Measurements from ENCODE around the gene ST6GALNAC5.

The ST6GALNAC5 gene

DNA sequence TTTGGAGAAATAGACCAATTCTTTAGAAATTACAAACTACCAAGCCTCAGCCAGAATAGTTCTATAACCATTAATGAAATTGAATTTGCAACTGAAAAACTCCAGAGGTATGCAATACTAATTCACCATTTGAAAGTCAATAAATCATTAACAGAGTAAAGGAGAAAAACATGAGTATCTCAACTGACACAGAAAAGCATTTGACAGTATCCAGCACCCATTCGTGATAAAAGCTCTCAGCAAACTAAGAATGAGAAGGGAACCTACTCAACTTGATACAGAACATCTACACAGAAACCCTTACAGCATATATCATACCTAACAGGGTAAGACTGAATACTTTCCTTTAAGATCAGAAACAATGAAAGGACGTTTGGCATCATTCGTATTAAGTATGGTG, 54.3 kb downstream of the ST6GALNAC5 start:
- no peak overlapping the region for H3K27ac ChIP-seq (ENCODE audit: low read depth, low read length)
- no peak overlapping the region for H2BK5ac ChIP-seq (ENCODE audit: low read depth, low read length, poor library complexity)
- H3K27me3 ChIP-seq (ENCODE audit: insufficient read depth, low read length) = no peaks in the 10 kb centered on the region
- no peak overlapping the region for H2BK12ac ChIP-seq (ENCODE audit: low read length)
- H3K14ac ChIP-seq (ENCODE audit: low read length) = no peak overlapping the region
- WGBS (ENCODE audit: extremely low coverage, insufficient coverage, insufficient read length) = no CpG with 5 or more reads among the region's 3 CpGs
- DNase-seq = no peak
- H3K4me1 ChIP-seq (ENCODE audit: control insufficient read depth in 1 of 2, insufficient read depth in 2 of 2, low read length in 2 of 2) = no peaks in the 10 kb centered on the region
- H3K4me2 ChIP-seq (ENCODE audit: low read length) = no peak overlapping the region
- no peak overlapping the region for H4K8ac ChIP-seq (ENCODE audit: low read depth, low read length)
- H2AK5ac ChIP-seq (ENCODE audit: low read length) = no peak overlapping the region
- H3K36me3 ChIP-seq (ENCODE audit: control insufficient read depth in 1 of 2, insufficient read depth in 2 of 2, low read length in 2 of 2) = no peaks in the 10 kb centered on the region
- no peak overlapping the region for H3K4me3 ChIP-seq (ENCODE audit: low read depth, low read length)
- H2BK120ac ChIP-seq (ENCODE audit: insufficient read depth, low read length, poor library complexity) = no peak overlapping the region
- peaks cover 2% of the 10 kb centered on the region for H3K9me3 ChIP-seq (ENCODE audit: insufficient read depth, low read depth, low read length)
- H3K4ac ChIP-seq (ENCODE audit: low read depth, low read length) = no peak overlapping the region
- H3K9ac ChIP-seq (ENCODE audit: low read length) = no peak overlapping the region
- no peak overlapping the region for H3K18ac ChIP-seq (ENCODE audit: low read length)
- no peaks in the 10 kb centered on the region for H3K79me2 ChIP-seq (ENCODE audit: control insufficient read depth, insufficient read depth, low read length, poor library complexity)
- H2AFZ ChIP-seq (ENCODE audit: insufficient read depth, low read length, poor library complexity) = no peak overlapping the region
- no peak overlapping the region for H4K91ac ChIP-seq (ENCODE audit: low read depth, low read length)
- no peaks in the 10 kb centered on the region for H3K79me1 ChIP-seq (ENCODE audit: low read length)
- H4K12ac ChIP-seq (ENCODE audit: low read depth, low read length) = no peak overlapping the region
- no peak overlapping the region for H3K23ac ChIP-seq (ENCODE audit: low read length)

DNA sequence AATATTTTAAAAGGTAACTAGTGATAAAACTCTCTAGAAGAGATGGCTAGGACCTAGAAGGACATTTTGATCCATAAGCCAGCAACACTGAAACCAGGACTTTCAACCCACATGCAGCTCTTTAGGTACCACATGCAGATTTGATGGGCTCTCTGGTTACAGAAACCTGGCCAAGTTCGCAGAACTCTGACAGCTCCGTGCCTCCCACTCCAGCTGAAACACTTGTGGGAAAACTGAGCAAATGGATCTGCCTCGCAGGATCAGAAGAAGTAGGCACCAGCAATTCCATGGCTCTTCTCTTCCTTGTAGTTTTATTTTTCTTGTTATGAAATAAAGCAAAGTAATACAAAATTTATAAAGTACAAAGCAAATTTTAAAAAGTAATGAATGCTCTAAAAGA, 58.5 kb downstream of the ST6GALNAC5 start:
- no peaks in the 10 kb centered on the region for H3K27me3 ChIP-seq (ENCODE audit: insufficient read depth, low read length)
- WGBS (ENCODE audit: extremely low coverage, insufficient coverage, insufficient read length) = no CpG with 5 or more reads among the region's 3 CpGs
- H4K8ac ChIP-seq (ENCODE audit: low read depth, low read length) = no peak overlapping the region
- H3K18ac ChIP-seq (ENCODE audit: low read length) = no peak overlapping the region
- no peak overlapping the region for H3K9ac ChIP-seq (ENCODE audit: low read length)
- H2BK5ac ChIP-seq (ENCODE audit: low read depth, low read length, poor library complexity) = no peak overlapping the region
- no peak overlapping the region for H3K23ac ChIP-seq (ENCODE audit: low read length)
- H2AK5ac ChIP-seq (ENCODE audit: low read length) = no peak overlapping the region
- H2BK12ac ChIP-seq (ENCODE audit: low read length) = no peak overlapping the region
- no peak overlapping the region for H2AFZ ChIP-seq (ENCODE audit: insufficient read depth, low read length, poor library complexity)
- no peak overlapping the region for H3K4me2 ChIP-seq (ENCODE audit: low read length)
- H3K4me3 ChIP-seq (ENCODE audit: low read depth, low read length) = no peak overlapping the region
- H4K12ac ChIP-seq (ENCODE audit: low read depth, low read length) = no peak overlapping the region
- no peak overlapping the region for H4K91ac ChIP-seq (ENCODE audit: low read depth, low read length)
- DNase-seq = no peak
- H3K27ac ChIP-seq (ENCODE audit: low read depth, low read length) = no peak overlapping the region
- no peak overlapping the region for H2BK120ac ChIP-seq (ENCODE audit: insufficient read depth, low read length, poor library complexity)
- H3K4ac ChIP-seq (ENCODE audit: low read depth, low read length) = no peak overlapping the region
- no peak overlapping the region for H3K14ac ChIP-seq (ENCODE audit: low read length)
- peaks cover 0 to 1% of the 10 kb centered on the region in 2 experiments for H3K36me3 ChIP-seq (ENCODE audit: control insufficient read depth in 1 of 2, insufficient read depth in 2 of 2, low read length in 2 of 2)
- H3K4me1 ChIP-seq (ENCODE audit: control insufficient read depth in 1 of 2, insufficient read depth in 2 of 2, low read length in 2 of 2) = no peaks in the 10 kb centered on the region
- H3K9me3 ChIP-seq (ENCODE audit: insufficient read depth, low read depth, low read length) = no peaks in the 10 kb centered on the region
- no peaks in the 10 kb centered on the region for H3K79me2 ChIP-seq (ENCODE audit: control insufficient read depth, insufficient read depth, low read length, poor library complexity)
- H3K79me1 ChIP-seq (ENCODE audit: low read length) = no peaks in the 10 kb centered on the region

DNA sequence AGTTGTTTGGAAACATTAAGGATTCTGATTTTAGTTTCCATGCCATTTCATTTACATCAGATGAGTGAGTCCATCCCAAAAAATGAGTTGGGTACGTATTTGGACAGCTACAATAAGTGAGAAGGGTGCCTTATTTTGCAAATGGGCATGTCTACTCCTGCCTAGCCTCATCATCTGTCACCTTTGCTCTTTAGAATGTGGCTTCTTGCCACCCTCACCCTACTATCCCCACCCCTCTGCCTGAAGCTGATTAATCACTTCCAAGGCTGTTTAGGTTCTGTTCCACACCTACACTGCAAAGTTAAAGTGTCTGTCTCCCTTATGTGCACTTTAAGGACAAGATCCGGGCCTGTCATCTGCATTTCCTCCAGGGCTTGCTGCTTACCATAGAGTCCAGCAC, 61.2 kb downstream of the ST6GALNAC5 start:
- Histone ChIP-seq H4K12ac (ENCODE audit: low read depth, low read length) (no peak overlapping the region), H3K18ac (ENCODE audit: low read length) (no peak overlapping the region)
- no CpG with 5 or more reads among the region's 2 CpGs for WGBS (ENCODE audit: extremely low coverage, insufficient coverage, insufficient read length)

DNA sequence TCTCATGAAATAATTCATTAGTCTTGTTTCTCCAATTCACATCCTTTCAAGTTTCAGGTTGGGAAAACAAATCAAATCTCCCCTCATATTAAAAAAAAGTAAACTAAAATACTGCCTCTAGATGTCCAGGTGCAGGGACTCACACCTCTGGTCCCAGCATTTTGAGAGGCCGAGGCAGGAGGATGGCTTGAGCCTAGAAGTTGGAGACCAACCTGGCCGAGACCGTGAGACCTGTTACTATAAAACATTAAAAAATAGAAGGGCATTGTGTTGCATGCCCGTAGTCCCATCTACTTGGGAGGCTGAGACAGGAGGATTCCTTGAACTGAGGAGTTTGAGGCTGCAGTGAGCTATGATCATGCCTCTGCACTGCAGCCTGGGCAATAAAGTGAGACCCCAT, 61.9 kb downstream of the ST6GALNAC5 start:
- no peaks in the 10 kb centered on the region for H3K27me3 ChIP-seq (ENCODE audit: insufficient read depth, low read length)
- H3K23ac ChIP-seq (ENCODE audit: low read length) = no peak overlapping the region
- no peak overlapping the region for H3K4me3 ChIP-seq (ENCODE audit: low read depth, low read length)
- no peaks in the 10 kb centered on the region for H3K79me1 ChIP-seq (ENCODE audit: low read length)
- H4K91ac ChIP-seq (ENCODE audit: low read depth, low read length) = no peak overlapping the region
- no peak overlapping the region for H2BK5ac ChIP-seq (ENCODE audit: low read depth, low read length, poor library complexity)
- H3K18ac ChIP-seq (ENCODE audit: low read length) = no peak overlapping the region
- H2AK5ac ChIP-seq (ENCODE audit: low read length) = no peak overlapping the region
- no peak overlapping the region for H3K9ac ChIP-seq (ENCODE audit: low read length)
- H3K14ac ChIP-seq (ENCODE audit: low read length) = no peak overlapping the region
- no peak overlapping the region for H3K4me2 ChIP-seq (ENCODE audit: low read length)
- no peak for DNase-seq
- no peak overlapping the region for H2BK12ac ChIP-seq (ENCODE audit: low read length)
- no peak overlapping the region for H2BK120ac ChIP-seq (ENCODE audit: insufficient read depth, low read length, poor library complexity)
- no peak overlapping the region for H4K8ac ChIP-seq (ENCODE audit: low read depth, low read length)
- H3K79me2 ChIP-seq (ENCODE audit: control insufficient read depth, insufficient read depth, low read length, poor library complexity) = no peaks in the 10 kb centered on the region
- peaks cover 0 to 3% of the 10 kb centered on the region in 2 experiments for H3K36me3 ChIP-seq (ENCODE audit: control insufficient read depth in 1 of 2, insufficient read depth in 2 of 2, low read length in 2 of 2)
- WGBS (ENCODE audit: extremely low coverage, insufficient coverage, insufficient read length) = no CpG with 5 or more reads among the region's 4 CpGs
- no peak overlapping the region for H2AFZ ChIP-seq (ENCODE audit: insufficient read depth, low read length, poor library complexity)
- H3K9me3 ChIP-seq (ENCODE audit: insufficient read depth, low read depth, low read length) = no peaks in the 10 kb centered on the region
- H3K4me1 ChIP-seq (ENCODE audit: control insufficient read depth in 1 of 2, insufficient read depth in 2 of 2, low read length in 2 of 2) = no peaks in the 10 kb centered on the region
- H3K27ac ChIP-seq (ENCODE audit: low read depth, low read length) = no peak overlapping the region
- no peak overlapping the region for H3K4ac ChIP-seq (ENCODE audit: low read depth, low read length)
- H4K12ac ChIP-seq (ENCODE audit: low read depth, low read length) = no peak overlapping the region

More for the DNA sequence above, 61.2 kb downstream of the ST6GALNAC5 start:
- Histone ChIP-seq H3K27me3 (ENCODE audit: insufficient read depth, low read length) (no peaks in the 10 kb centered on the region), H3K4ac (ENCODE audit: low read depth, low read length) (no peak overlapping the region), H3K36me3 (ENCODE audit: control insufficient read depth in 1 of 2, insufficient read depth in 2 of 2, low read length in 2 of 2) (peaks cover 0 to 3% of the 10 kb centered on the region in 2 experiments), H2AFZ (ENCODE audit: insufficient read depth, low read length, poor library complexity) (no peak overlapping the region), H3K4me1 (ENCODE audit: control insufficient read depth in 1 of 2, insufficient read depth in 2 of 2, low read length in 2 of 2) (no peaks in the 10 kb centered on the region), H3K79me2 (ENCODE audit: control insufficient read depth, insufficient read depth, low read length, poor library complexity) (no peaks in the 10 kb centered on the region), H3K4me2 (ENCODE audit: low read length) (no peak overlapping the region), H3K23ac (ENCODE audit: low read length) (no peak overlapping the region), H4K91ac (ENCODE audit: low read depth, low read length) (no peak overlapping the region), H3K79me1 (ENCODE audit: low read length) (no peaks in the 10 kb centered on the region), H2BK5ac (ENCODE audit: low read depth, low read length, poor library complexity) (no peak overlapping the region), H3K9me3 (ENCODE audit: insufficient read depth, low read depth, low read length) (no peaks in the 10 kb centered on the region), H2AK5ac (ENCODE audit: low read length) (no peak overlapping the region), H3K27ac (ENCODE audit: low read depth, low read length) (no peak overlapping the region), H3K4me3 (ENCODE audit: low read depth, low read length) (no peak overlapping the region), H3K14ac (ENCODE audit: low read length) (no peak overlapping the region), H4K8ac (ENCODE audit: low read depth, low read length) (no peak overlapping the region), H3K9ac (ENCODE audit: low read length) (no peak overlapping the region), H2BK12ac (ENCODE audit: low read length) (no peak overlapping the region), H2BK120ac (ENCODE audit: insufficient read depth, low read length, poor library complexity) (no peak overlapping the region)
- no peak for DNase-seq

Data from trophoblast cell (in vitro differentiated cells and primary cell).